Epithelial cell of proximal tubule (primary cell): Measurements from ENCODE around the gene RNF220. TPM values are rescaled to one million over a fixed set of nuclear protein-coding genes. Genes with fewer than 3 reads are reported as not detected.

Experiments
- DNase-seq: peaks from one replicate; pipeline ENCODE4 v3.0.0-alpha.2; 2011; ENCODE audit warnings: low read depth
- H3K4me3 ChIP-seq: 2 replicates; pipeline ENCODE4 v1.5.1; 2011; ENCODE audit warnings: low read depth, mild to moderate bottlenecking, low read length
- CTCF ChIP-seq: conservative IDR thresholded peaks from 2 replicates; pipeline ENCODE4 v1.5.1; 2012; ENCODE audit warnings: low read depth, mild to moderate bottlenecking, low read length
- total RNA-seq: library from RNA; depleted of rRNA; stranded (reverse); fragments of >200 nt; gene quantifications from 2 replicates; pipeline ENCODE4 v1.2.3, GENCODE V29; 2015

RNF220 gene
- total RNA-seq, 1 donor from 2014 or later = 152 TPM

GRCh38 chr1:44635439-44635838 lies 230.4 kb downstream of the RNF220 start:
- TF ChIP-seq CTCF = no peak
- no peak overlapping the region for H3K4me3 ChIP-seq
- no peak for DNase-seq

- TF ChIP-seq CTCF = no peak
- DNase-seq = no peak
These were observed 231.1 kb downstream of the RNF220 start for GRCh38 chr1:44636083-44636687.

DNA sequence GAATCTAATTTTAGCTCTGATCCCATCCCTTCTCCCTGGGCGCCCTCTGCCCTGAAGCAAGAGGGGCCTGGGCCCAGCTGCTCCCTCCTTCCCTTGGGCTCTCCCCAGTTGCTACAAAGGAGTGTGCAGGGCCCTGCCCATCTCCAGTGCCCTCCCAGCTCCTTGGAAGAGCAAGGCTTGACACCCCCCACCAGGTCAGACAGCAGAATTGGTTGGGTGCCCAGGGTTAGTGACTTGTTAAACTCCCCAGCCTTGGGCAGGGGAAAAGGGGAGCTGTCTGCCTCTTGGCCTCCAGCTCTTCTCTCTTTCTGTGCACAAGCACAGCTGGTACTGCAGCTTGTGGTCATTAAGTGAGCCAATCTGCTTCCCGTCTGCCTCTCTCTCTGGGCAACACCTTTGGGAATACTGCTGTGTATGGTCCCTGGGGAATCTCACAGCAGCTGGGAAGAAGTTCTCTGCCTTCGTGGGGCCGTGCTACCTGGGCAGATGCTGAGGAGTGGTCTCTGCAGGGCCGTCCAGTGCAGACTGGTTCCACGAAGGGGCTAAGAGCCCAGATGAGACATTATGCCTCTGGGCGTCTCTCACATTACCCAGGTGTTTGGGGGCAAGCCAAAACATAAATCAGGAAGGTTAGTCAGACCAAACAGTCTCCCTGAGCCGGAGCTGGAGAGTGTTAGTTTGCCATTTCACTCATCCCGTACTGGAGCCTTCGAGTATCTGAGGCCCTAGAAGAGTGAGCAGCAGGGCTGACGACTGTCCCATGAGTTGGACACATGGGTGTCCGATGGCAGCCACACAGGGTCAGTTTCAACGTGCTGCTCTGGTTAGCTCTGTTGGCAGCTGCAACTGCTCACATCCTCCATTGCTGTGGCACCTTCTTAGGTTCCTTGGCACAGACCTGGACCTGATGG lies 231.9 kb downstream of the RNF220 start:
- no peak for DNase-seq

More at GRCh38 chr1:44636083-44636687, 231.1 kb downstream of the RNF220 start:
- H3K4me3 ChIP-seq = no peak overlapping the region

GRCh38 chr1:44637702-44638411 lies 232.8 kb downstream of the RNF220 start:
- no peak overlapping the region for H3K4me3 ChIP-seq
- TF ChIP-seq CTCF = no peak
- no peak for DNase-seq

More for the DNA sequence above, 231.9 kb downstream of the RNF220 start:
- no peak for TF ChIP-seq CTCF
- no peak overlapping the region for H3K4me3 ChIP-seq

DNA sequence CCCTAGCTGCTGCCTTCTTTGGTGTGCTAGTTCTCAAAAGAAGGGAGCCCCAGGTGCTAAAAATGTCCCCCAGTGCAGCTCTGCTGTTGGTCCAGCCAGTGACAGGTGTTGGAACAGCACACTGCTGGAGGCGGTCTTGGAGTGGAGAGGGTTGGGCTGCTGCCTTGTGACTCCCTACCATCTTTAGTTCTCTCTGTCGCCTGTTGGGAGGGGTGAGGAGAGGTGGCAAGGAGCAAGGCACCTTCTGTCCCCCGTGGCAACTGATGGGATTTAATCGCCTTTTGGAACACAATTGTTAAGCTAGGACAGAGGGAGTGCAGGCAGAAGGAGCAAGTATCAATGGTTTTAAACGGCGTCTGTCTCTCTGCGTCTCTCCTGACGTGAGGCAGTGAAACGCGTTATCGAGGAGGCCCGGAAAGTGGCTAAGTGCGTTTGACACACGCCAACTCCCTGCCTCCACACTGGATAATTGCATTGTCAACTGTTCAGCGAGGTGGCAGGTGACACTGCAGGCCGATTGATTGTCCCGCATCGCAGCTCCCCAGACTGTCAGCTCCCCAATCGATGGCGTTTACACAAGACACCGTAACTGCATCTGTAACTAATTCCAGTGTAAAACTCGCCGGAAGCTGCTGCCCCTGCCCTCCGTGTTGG lies 235.3 kb downstream of the RNF220 start:
- no peak overlapping the region for H3K4me3 ChIP-seq
- no peak for TF ChIP-seq CTCF
- DNase-seq = no peak
